GM21786 (cell line): ENCODE measurements around the gene NLRP12.
"Not testable (repeated sequence)": the region's sequence is repeated elsewhere in the genome, so short reads cannot be mapped to it uniquely, and the experiment has no call there.

ENCODE experiments used
- ATAC-seq: cut with Tn5 transposase; IDR thresholded peaks from one replicate; pipeline ENCODE4 v1.9.1; 2021; ENCODE audit not compliant: unreplicated experiment

Gene NLRP12

DNA sequence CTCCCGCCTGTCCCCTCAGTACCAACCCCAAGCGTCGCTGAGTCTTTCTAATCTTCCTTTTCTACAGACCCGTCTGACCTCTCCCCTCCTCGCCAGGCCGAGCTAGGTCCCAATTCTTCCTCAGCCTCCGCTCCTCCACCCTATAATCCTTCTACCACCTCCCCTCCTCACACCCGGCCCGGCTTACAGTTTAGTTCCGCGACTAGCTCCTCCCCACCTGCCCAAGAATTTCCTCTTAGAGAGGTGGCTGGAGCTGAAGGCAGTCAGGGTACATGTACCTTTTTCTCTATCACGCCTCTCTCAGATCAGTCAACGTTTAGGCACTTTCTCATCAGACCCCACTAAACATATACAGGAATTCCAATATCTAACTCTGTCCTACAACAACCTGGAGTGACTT, 8.7 kb upstream of the NLRP12 start:
- not testable (repeated sequence) for ATAC-seq

DNA sequence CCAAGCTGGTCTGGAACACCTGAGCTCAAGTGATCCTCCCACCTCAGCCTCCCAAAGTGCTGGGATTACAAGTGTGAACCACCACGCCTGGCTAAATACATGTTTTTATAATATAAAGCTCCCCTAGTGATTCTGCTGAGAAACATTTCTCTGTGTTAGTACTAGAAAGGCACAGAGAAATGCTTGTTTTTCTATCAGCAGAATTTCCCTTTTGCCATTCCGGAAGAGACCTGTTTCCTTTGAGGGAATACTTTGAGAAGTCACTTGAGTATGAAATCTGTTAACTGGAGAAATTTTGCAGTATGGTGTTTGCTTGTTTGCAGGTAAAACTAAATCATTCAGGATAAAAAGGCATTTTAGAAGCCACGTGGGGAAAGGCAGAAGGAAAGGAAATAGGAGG, 4.4 kb upstream of the NLRP12 start:
- ATAC-seq: no peak

GRCh38 chr19:53826876-53827275, 2.8 kb upstream of the NLRP12 start:
- ATAC-seq: no peak

DNA sequence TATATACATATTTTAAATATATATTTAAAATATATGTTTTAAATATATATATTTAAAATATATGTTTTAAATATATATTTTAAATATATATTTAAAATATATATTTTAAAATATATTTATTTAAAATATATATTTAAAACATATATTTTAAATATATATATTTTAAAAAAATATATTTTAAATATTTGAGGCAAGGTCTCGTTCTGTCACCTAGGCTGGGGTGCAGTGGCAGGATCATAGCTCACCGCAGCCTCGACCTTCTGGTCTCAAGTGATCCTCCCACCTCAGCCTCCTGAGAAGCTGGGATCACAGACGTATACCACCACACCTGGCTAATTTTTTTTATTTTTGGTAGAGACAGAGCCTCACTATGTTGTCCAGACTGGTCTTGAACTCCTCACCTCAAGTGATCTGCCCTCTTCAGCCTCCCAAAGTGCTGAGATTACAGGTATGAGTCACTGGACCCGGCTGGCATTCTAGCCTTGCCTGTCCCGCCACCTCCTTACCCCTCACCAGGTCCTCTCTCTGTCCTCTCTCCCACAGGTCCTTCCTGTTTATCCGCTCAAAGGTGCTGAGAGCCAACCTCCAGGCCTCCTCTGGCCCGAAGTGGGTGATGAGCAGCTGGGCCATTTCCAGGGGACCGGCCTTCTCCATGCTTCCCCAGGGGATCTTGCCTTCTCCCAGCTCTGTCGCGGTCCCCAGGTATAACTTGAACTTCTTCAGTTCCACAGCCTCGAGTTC, 564 bp downstream of the NLRP12 start:
- ATAC-seq: no peak

GRCh38 chr19:53819861-53820260, 4.3 kb downstream of the NLRP12 start:
- no peak for ATAC-seq

GRCh38 chr19:53818756-53819155, 5.4 kb downstream of the NLRP12 start:
- ATAC-seq: no peak

- ATAC-seq: no peak
Observed at GRCh38 chr19:53813996-53814395, 10.1 kb downstream of the NLRP12 start.

- no peak for ATAC-seq
Observed at GRCh38 chr19:53812335-53812734, 11.8 kb downstream of the NLRP12 start.

GRCh38 chr19:53810891-53811290, 13.2 kb downstream of the NLRP12 start:
- ATAC-seq: no peak

DNA sequence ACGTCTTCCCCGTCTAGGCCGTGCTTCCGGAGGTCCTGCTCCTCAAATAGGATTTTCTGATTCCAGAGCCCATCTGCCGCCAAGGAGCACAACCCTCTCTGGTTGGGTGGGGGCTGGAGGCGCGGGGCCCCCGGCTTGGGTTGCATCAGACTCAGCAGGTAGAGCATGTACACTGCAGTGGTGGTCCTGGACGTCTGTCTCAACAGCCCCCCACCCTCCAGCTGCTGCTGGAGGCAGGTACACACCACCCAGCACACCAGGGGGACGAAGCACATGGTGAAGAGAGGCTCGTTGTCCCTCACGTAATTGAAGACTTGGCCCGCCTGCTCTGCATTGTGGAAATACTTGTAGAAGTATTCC, 13.9 kb downstream of the NLRP12 start:
- ATAC-seq: no peak

- ATAC-seq: no peak
Observed at GRCh38 chr19:53809518-53810186, 14.5 kb downstream of the NLRP12 start.

DNA sequence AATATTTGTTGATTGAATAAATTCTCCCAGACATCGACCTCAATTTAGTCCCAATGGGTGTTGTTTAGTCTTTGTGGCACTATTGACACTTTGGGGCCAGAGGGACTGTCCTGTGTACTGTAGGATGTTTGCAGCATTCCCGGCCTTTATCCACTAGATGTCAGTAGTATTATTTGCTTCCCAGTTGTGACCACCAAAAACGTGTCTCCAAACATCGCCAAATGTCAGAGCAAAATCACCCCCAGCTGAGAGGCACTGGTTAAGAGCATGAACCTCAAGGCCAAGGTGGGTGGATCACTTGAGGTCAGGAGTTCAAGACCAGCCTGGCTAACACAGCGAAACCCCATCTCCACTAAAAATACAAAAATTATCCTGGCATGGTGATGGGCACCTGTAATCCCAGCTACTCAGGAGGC, 15.4 kb downstream of the NLRP12 start:
- no peak for ATAC-seq

DNA sequence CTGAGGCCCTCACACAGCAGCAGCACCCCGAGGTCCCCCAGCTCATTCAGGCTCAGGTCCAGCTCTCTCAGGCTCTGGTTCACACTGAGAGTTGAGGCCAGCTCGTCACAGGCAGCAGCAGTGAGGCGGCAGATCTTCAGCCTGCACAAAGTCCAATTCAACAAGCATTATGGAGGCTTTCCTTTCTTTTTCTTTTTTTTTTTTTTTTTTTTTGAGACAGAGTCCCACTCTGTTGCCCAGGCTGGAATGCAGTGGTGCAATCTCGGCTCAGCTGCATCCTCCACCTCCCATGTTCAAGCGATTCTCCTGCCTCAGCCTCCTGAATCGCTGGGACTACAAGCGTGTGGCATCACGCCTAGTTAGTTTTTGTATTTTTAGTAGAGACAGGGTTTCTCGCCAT, 22.9 kb downstream of the NLRP12 start:
- no peak for ATAC-seq

GRCh38 chr19:53795019-53795418, 29.1 kb downstream of the NLRP12 start:
- no peak for ATAC-seq

DNA sequence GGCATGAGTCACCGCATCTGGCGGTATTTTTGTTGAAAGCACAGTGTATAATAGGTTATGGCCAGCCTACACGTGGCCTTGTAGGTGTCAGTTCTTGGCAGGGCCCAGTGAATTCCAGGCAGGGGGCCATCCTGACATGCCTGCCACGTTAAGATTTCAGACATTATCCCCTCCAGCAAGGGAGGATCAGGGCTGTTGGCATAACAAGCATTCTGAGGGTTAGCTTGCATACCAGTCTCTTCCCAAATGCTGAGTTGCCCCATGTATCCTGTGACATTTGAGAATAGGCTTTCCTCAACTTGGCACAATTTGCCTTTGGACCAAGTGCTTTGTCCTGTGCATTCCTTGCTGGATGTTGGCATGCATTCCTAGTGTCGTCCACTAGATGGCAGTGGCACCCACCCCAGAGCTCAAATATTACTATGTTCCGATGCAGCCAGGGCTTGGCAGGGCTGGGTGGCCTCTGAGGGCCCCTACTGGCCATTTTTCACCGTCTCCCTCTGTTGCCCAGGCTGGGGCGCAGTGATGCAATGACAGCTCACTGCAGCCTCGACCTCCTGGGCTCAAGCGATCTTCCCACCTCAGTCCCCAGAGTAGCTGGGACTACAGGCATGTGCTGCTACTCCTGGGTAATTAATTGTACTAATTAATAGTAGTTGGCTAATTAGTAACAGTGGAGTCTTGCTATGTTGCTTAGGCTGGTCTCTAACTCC, 31.2 kb downstream of the NLRP12 start:
- no peak for ATAC-seq

GRCh38 chr19:53789708-53790678, 34.1 kb downstream of the NLRP12 start:
- ATAC-seq: no peak

GRCh38 chr19:53787266-53787665, 36.8 kb downstream of the NLRP12 start:
- ATAC-seq: no peak

DNA sequence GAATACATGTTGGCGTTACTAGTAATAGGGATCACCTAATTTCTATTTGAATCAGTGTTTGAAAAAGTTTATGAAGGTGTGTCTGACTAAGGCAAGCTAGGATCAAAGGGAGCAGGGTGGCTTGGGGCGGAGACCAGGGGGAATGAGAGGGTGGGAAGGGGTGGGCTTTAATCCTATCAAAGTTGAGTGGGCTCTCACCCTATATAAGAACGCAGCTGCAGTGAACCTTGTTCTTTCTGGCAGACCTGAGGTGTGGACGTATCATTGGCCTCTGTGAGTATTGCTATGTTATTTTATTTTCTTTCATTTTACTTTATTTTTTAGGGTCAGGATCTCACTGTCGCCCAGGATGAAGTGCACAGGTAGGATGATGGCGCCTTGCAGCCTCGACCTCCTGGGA, 37.4 kb downstream of the NLRP12 start:
- no peak for ATAC-seq

DNA sequence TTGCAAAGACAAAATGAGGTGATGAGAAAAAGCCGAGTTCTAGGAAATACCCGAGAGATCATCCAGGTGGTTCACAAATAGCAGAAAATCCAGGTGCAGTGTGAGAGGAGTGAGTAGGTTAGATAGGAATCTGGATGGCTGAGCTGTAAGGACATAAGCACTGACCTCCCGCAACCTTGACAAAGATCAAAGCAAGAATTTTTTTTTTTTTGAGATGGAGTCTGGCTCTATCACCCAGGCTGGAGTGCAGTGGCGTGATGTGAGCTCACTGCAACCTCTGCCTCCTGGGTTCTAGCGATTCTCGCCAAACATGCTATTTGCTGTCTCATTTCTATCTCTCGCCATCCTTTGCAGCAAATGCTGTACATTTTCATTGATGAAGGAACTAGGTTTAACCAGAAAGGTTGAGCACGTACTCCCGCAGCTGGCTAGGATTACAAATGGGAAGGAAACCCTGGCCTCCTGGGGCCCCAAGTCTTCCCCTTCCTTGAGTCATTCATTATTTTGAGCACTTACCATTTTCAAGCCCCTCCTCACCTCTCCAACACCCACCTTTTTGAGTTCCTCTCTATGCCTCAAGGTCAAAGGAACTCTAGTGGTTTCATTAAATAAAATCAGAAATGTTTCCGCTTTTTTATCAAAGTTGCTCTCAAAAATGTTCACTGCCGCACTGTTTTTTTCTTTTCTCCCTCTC, 38.8 kb downstream of the NLRP12 start:
- ATAC-seq: no peak

GRCh38 chr19:53782698-53783097, 41.4 kb downstream of the NLRP12 start:
- no peak for ATAC-seq
